Smooth muscle cell (in vitro differentiated cells): Measurements from ENCODE around the gene ZCCHC14. TPM values are rescaled to one million over a fixed set of nuclear protein-coding genes. Genes with fewer than 3 reads are reported as not detected.

Source experiments
- DNase-seq: peaks from one replicate; lab custom pipeline; 2025; ENCODE audit not compliant: unreplicated experiment; lab: John Stamatoyannopoulos, UW
- H2AFZ ChIP-seq: fragments of 200-600 bp; sonication (generic); 2 replicates; pipeline ENCODE4 v1.6.0; 2016; ENCODE audit warnings: antibody characterized with exemption, low read depth, mild to moderate bottlenecking
- H3F3A ChIP-seq: fragments of 200-600 bp; sonication (generic); 2 replicates; pipeline ENCODE4 v1.6.0; 2017; ENCODE audit warnings: antibody characterized with exemption, low read depth
- H3K27ac ChIP-seq: fragments of 200-600 bp; sonication (generic); 2 replicates; pipeline ENCODE4 v1.5.1; 2016; ENCODE audit warnings: low read depth, mild to moderate bottlenecking
- H3K27me3 ChIP-seq: fragments of 200-600 bp; sonication (generic); 2 replicates; pipeline ENCODE4 v1.6.1; 2016; ENCODE audit warnings: low read depth, mild to moderate bottlenecking
- H3K36me3 ChIP-seq: fragments of 200-600 bp; sonication (generic); 2 replicates; pipeline ENCODE4 v1.5.1; 2016; ENCODE audit warnings: low read depth
- H3K4me1 ChIP-seq: fragments of 200-600 bp; sonication (generic); 2 replicates; pipeline ENCODE4 v1.5.1; 2016; ENCODE audit warnings: low read depth
- H3K4me2 ChIP-seq: fragments of 200-600 bp; sonication (generic); 2 replicates; pipeline ENCODE4 v1.6.0; 2016; ENCODE audit warnings: mild to moderate bottlenecking
- H3K4me3 ChIP-seq: fragments of 200-600 bp; sonication (generic); 2 replicates; pipeline ENCODE4 v1.5.1; 2016; ENCODE audit warnings: mild to moderate bottlenecking
- H3K79me2 ChIP-seq: fragments of 200-600 bp; sonication (generic); 2 replicates; pipeline ENCODE4 v1.6.0; 2016; ENCODE audit warnings: low read depth, mild to moderate bottlenecking
- H3K9ac ChIP-seq: fragments of 200-600 bp; sonication (generic); 2 replicates; pipeline ENCODE4 v1.6.0; 2016; ENCODE audit warnings: low read depth
- H3K9me3 ChIP-seq: fragments of 200-600 bp; sonication (generic); replicated peaks from 2 replicates; pipeline ENCODE4 v1.5.1; 2016; ENCODE audit warnings: low read depth
- H4K20me1 ChIP-seq: fragments of 200-600 bp; sonication (generic); 2 replicates; pipeline ENCODE4 v1.6.0; 2016; ENCODE audit warnings: low read depth
- CTCF ChIP-seq: fragments of 200-600 bp; sonication (generic); IDR thresholded peaks from 2 replicates; pipeline ENCODE4 v1.5.1; 2017; ENCODE audit warnings: borderline replicate concordance, mild to moderate bottlenecking, antibody characterized with exemption; ENCODE audit not compliant: insufficient read depth, poor library complexity, severe bottlenecking
- WGBS: methylation state at CpG from one replicate; pipeline ENCODE4 v1.1.7; 2016; ENCODE audit warnings: low lambda C conversion rate; 5-methylcytosine and 5-hydroxymethylcytosine counted together
- polyA plus RNA-seq: library from polyadenylated mRNA; unstranded; fragments of >200 nt; fragmentation: Nextera tagmentation; extraction: Ambion mirVana; gene quantifications from 2 replicates; pipeline ENCODE4 v1.2.1, GENCODE V29; 2016
- total RNA-seq: library from RNA; depleted of rRNA; stranded (reverse); fragments of >200 nt; gene quantifications from 2 replicates; pipeline ENCODE4 v1.2.3, GENCODE V29; 2014

ZCCHC14 gene
- total and polyA plus RNA-seq, 2 experiments from 2014 or later: 4.6 to 8.5 TPM

- DNase-seq: no peak
- WGBS: 96% methylated on average over 8 of the region's 8 CpGs
- H3K36me3 ChIP-seq: no peaks in the 10 kb centered on the region
- H3K9me3 ChIP-seq: no peaks in the 10 kb centered on the region
- peaks cover 71% of the 10 kb centered on the region for H3K79me2 ChIP-seq
- H2AFZ ChIP-seq: no peak overlapping the region
- no peak overlapping the region for H3K9ac ChIP-seq
- no peaks in the 10 kb centered on the region for H3K27me3 ChIP-seq
- H3K4me1 ChIP-seq: peaks cover 29% of the 10 kb centered on the region
- H3K4me3 ChIP-seq: no peak overlapping the region
- H3F3A ChIP-seq: peaks cover 22% of the 10 kb centered on the region
- H3K4me2 ChIP-seq: no peak overlapping the region
- no peak overlapping the region for H3K27ac ChIP-seq
- peaks cover 83% of the 10 kb centered on the region for H4K20me1 ChIP-seq
- no peak for TF ChIP-seq CTCF
These were observed 24.3 kb downstream of the ZCCHC14 start for GRCh38 chr16:87468550-87468949.

- Histone ChIP-seq H3K4me3 (no peak overlapping the region), H3F3A (peaks cover 23% of the 10 kb centered on the region), H3K79me2 (peaks cover 66% of the 10 kb centered on the region), H3K9me3 (no peaks in the 10 kb centered on the region), H4K20me1 (peaks cover 69% of the 10 kb centered on the region), H3K4me1 (peaks cover 29% of the 10 kb centered on the region), H3K27ac (peak overlapping the region; percentile 91), H3K27me3 (no peaks in the 10 kb centered on the region), H3K4me2 (no peak overlapping the region), H2AFZ (no peak overlapping the region), H3K36me3 (no peaks in the 10 kb centered on the region), H3K9ac (no peak overlapping the region)
- DNase-seq: no peak
- TF ChIP-seq CTCF: no peak
- 62% methylated on average over 8 of the region's 8 CpGs for WGBS
These were observed 25.8 kb downstream of the ZCCHC14 start for GRCh38 chr16:87466975-87467501.

GRCh38 chr16:87465879-87466278 is 26.9 kb downstream of the ZCCHC14 start:
- 78% methylated on average over 15 of the region's 15 CpGs for WGBS
- peaks cover 27% of the 10 kb centered on the region for H3K4me1 ChIP-seq
- peak overlapping the region; percentile 79 for H3K4me2 ChIP-seq
- peak overlapping the region; percentile 91 for H3K27ac ChIP-seq
- H3K79me2 ChIP-seq: peaks cover 65% of the 10 kb centered on the region
- H4K20me1 ChIP-seq: peaks cover 69% of the 10 kb centered on the region
- peak overlapping the region; percentile 68 for H3K9ac ChIP-seq
- no peaks in the 10 kb centered on the region for H3K27me3 ChIP-seq
- H3F3A ChIP-seq: peaks cover 23% of the 10 kb centered on the region
- TF ChIP-seq CTCF: no peak
- H2AFZ ChIP-seq: no peak overlapping the region
- DNase-seq: no peak
- no peaks in the 10 kb centered on the region for H3K36me3 ChIP-seq
- H3K9me3 ChIP-seq: no peaks in the 10 kb centered on the region
- no peak overlapping the region for H3K4me3 ChIP-seq

- DNase-seq: no peak
- peaks cover 66% of the 10 kb centered on the region for H3K79me2 ChIP-seq
- H3K4me1 ChIP-seq: peaks cover 21% of the 10 kb centered on the region
These were observed 27.5 kb downstream of the ZCCHC14 start for GRCh38 chr16:87465306-87465705.

More at GRCh38 chr16:87465306-87465705, 27.5 kb downstream of the ZCCHC14 start:
- H3K27ac ChIP-seq: peak overlapping the region; percentile 91
- H3K4me3 ChIP-seq: no peak overlapping the region
- no peaks in the 10 kb centered on the region for H3K9me3 ChIP-seq
- H4K20me1 ChIP-seq: peaks cover 66% of the 10 kb centered on the region
- peak overlapping the region; percentile 68 for H3K9ac ChIP-seq
- H3K27me3 ChIP-seq: no peaks in the 10 kb centered on the region
- no peak for TF ChIP-seq CTCF
- no peaks in the 10 kb centered on the region for H3K36me3 ChIP-seq
- H3K4me2 ChIP-seq: peak overlapping the region; percentile 79
- WGBS: 37% methylated on average over 8 of the region's 8 CpGs
- no peak overlapping the region for H2AFZ ChIP-seq
- H3F3A ChIP-seq: peaks cover 23% of the 10 kb centered on the region
